IMR-90 (cell line): ENCODE results near the gene APC2.

Experiments
- CEBPB ChIP-seq: IDR thresholded peaks from 2 replicates; pipeline ENCODE4 v1.6.1; 2012; ENCODE audit warnings: low read depth, low read length, improper control_type of control experiment
- NFE2L2 ChIP-seq: fragments of 150-350 bp; IDR thresholded peaks from 2 replicates; pipeline ENCODE4 v1.6.1; 2016; ENCODE audit warnings: low read depth, mild to moderate bottlenecking, low read length
- POLR2A ChIP-seq: IDR thresholded peaks from 2 replicates; pipeline ENCODE4 v1.6.1; 2012; ENCODE audit warnings: mild to moderate bottlenecking, low read depth, low read length
- RAD21 ChIP-seq: IDR thresholded peaks from 2 replicates; pipeline ENCODE4 v1.6.1; 2012; ENCODE audit warnings: low read length, improper control_type of control experiment
- USF2 ChIP-seq: fragments of 150-350 bp; IDR thresholded peaks from 2 replicates; pipeline ENCODE4 v1.6.1; 2017; ENCODE audit warnings: mild to moderate bottlenecking, antibody characterized with exemption, low read length, low read depth
- TF ChIP-seq, protein P1 (sequence below): conservative IDR thresholded peaks from 2 replicates; pipeline ENCODE4 v1.5.1; 2012; ENCODE audit warnings: mild to moderate bottlenecking, low read depth, low read length, improper control_type of control experiment

GRCh38 chr19:1503925-1504773 is 54.2 kb downstream of the APC2 start:
- TF ChIP-seq POLR2A (no peak), CEBPB (no peak), USF2 (no peak), RAD21 (no peak), NFE2L2 (no peak)
- TF ChIP-seq, protein P1, sequence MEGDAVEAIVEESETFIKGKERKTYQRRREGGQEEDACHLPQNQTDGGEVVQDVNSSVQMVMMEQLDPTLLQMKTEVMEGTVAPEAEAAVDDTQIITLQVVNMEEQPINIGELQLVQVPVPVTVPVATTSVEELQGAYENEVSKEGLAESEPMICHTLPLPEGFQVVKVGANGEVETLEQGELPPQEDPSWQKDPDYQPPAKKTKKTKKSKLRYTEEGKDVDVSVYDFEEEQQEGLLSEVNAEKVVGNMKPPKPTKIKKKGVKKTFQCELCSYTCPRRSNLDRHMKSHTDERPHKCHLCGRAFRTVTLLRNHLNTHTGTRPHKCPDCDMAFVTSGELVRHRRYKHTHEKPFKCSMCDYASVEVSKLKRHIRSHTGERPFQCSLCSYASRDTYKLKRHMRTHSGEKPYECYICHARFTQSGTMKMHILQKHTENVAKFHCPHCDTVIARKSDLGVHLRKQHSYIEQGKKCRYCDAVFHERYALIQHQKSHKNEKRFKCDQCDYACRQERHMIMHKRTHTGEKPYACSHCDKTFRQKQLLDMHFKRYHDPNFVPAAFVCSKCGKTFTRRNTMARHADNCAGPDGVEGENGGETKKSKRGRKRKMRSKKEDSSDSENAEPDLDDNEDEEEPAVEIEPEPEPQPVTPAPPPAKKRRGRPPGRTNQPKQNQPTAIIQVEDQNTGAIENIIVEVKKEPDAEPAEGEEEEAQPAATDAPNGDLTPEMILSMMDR: no peak
